Activated CD4-positive, alpha-beta T cell treated with anti-CD3 and anti-CD28 coated beads, Interleukin-2, amount 50 U/mL, for 1 hour (primary cell): Measurements from ENCODE around the gene HTR1B.

ENCODE experiments used
- DNase-seq: peaks from one replicate; pipeline ENCODE4 v3.0.0-alpha.2; 2020

Gene HTR1B

GRCh38 chr6:77463308-77463860, at the start of gene HTR1B:
TSS of gene HTR1B (minus strand) at chr6:77463491. CDS start at chr6:77463403, 88 bp downstream.
- DNase-seq: no peak

GRCh38 chr6:77512554-77512953, 49.3 kb upstream of the HTR1B start:
- DNase-seq: no peak

- DNase-seq: no peak
Observed at GRCh38 chr6:77511860-77512259, 48.6 kb upstream of the HTR1B start.

- DNase-seq: no peak
Observed at GRCh38 chr6:77502981-77503380, 39.7 kb upstream of the HTR1B start.

- DNase-seq: no peak
Observed at GRCh38 chr6:77492530-77492929, 29.2 kb upstream of the HTR1B start.

GRCh38 chr6:77487808-77488425, 24.6 kb upstream of the HTR1B start:
- no peak for DNase-seq

- DNase-seq: no peak
Observed at GRCh38 chr6:77482981-77483380, 19.7 kb upstream of the HTR1B start.

GRCh38 chr6:77474973-77475372, 11.7 kb upstream of the HTR1B start:
- no peak for DNase-seq

- DNase-seq: no peak
Observed at GRCh38 chr6:77474286-77474956, 11.1 kb upstream of the HTR1B start.

- no peak for DNase-seq
Observed at GRCh38 chr6:77470983-77471382, 7.7 kb upstream of the HTR1B start.

GRCh38 chr6:77468939-77469338, 5.6 kb upstream of the HTR1B start:
- no peak for DNase-seq

- no peak for DNase-seq
Observed at GRCh38 chr6:77466451-77467437, 3.5 kb upstream of the HTR1B start.

- DNase-seq: no peak
Observed at GRCh38 chr6:77466055-77466450, 2.8 kb upstream of the HTR1B start.

- no peak for DNase-seq
Observed at GRCh38 chr6:77464495-77464867, 1.2 kb upstream of the HTR1B start.

- DNase-seq: no peak
Observed at GRCh38 chr6:77463861-77464494, 687 bp upstream of the HTR1B start.

- DNase-seq: no peak
Observed at GRCh38 chr6:77462359-77463307, 658 bp downstream of the HTR1B start.

GRCh38 chr6:77461796-77462195, 1.5 kb downstream of the HTR1B start:
- DNase-seq: no peak

- no peak for DNase-seq
Observed at GRCh38 chr6:77458421-77458820, 4.9 kb downstream of the HTR1B start.

- DNase-seq: peak; percentile 19
Observed at GRCh38 chr6:77457720-77458349, 5.5 kb downstream of the HTR1B start.

GRCh38 chr6:77456531-77457248, 6.6 kb downstream of the HTR1B start:
- DNase-seq: no peak
